Uterus (tissue), 2 donors: ENCODE results near the gene CDHR1.

Source experiments
- CTCF ChIP-seq, 4 experiments: fragments of 200-600 bp in 2 of 4; fragments of 450-650 bp in 2 of 4; sonication (generic) in 2 of 4; IDR thresholded peaks; one replicate each; pipeline ENCODE4 v1.5.1; 2016 to 2019; ENCODE audit warnings: antibody characterized with exemption in 4 of 4, mild to moderate bottlenecking in 2 of 4, moderate library complexity in 1 of 4
- POLR2A ChIP-seq, 2 donors: fragments of 450-650 bp; IDR thresholded peaks; one replicate each; pipeline ENCODE4 v1.6.1; 2016; ENCODE audit warnings: antibody characterized with exemption in 2 of 2, mild to moderate bottlenecking in 1 of 2, moderate library complexity in 1 of 2

DNA sequence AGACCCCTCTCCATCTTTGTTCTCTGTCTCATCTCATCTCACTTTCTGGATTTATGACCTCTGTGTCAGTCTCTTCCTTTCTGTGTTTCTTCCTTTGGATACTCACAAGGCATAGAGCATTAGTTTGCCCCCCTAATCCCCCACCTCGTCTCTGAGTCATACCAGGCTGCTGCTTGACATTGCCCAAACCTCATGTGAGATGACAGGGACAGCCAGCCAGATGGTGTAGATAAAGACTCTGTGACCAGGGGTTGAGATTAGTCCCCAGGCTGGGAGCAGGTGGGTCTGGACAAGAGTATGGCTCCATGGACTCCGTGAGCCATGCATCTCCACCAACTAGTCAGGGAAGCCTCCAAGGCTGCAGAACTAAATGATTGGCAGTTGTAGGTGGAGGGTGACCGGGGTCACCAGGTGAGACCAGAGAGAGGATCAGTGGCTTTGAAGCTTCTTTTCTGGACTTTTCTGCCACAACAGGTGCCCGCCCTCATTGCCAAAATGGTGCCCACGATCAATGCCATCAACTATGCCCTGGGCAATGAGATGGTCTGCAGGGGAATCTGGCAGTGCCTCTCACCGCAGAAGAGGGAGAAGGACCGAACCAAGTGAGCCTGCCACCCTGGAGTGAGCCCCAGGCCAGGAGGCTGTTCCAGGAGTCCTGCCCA lies 63.8 kb downstream of the CDHR1 start:
- TF ChIP-seq CTCF (IDR thresholded peaks at IDR 0.05) (no peak), POLR2A (IDR thresholded peaks at IDR 0.05) (no peak)
